Subcutaneous abdominal adipose tissue (tissue), 5 donors: ENCODE measurements around the gene UQCR10.
A peak's percentile ranks its signal among the peaks of the same experiment; 100 is the strongest.

ENCODE experiments used
- H3K27ac ChIP-seq: one replicate; pipeline ENCODE4 v1.7.0; 2013; ENCODE audit warnings: low read depth, mild to moderate bottlenecking, inconsistent platforms, low read length, moderate library complexity
- H3K27me3 ChIP-seq, 5 donors: one replicate each; pipeline ENCODE4 v1.7.0; 2013; ENCODE audit warnings: low read length in 5 of 5, inconsistent platforms in 1 of 5; ENCODE audit not compliant: control insufficient read depth in 5 of 5, insufficient read depth in 4 of 5
- H3K36me3 ChIP-seq, 5 donors: one replicate each; pipeline ENCODE4 v1.7.0; 2013; ENCODE audit warnings: low read length in 5 of 5; ENCODE audit not compliant: control insufficient read depth in 5 of 5, insufficient read depth in 5 of 5
- H3K4me1 ChIP-seq, 5 donors: one replicate each; pipeline ENCODE4 v1.7.0; 2013; ENCODE audit warnings: low read length in 5 of 5, mild to moderate bottlenecking in 3 of 5, moderate library complexity in 1 of 5; ENCODE audit not compliant: control insufficient read depth in 5 of 5, insufficient read depth in 5 of 5
- H3K4me3 ChIP-seq, 5 donors: one replicate each; pipeline ENCODE4 v1.7.0; 2013; ENCODE audit warnings: low read length in 5 of 5, low read depth in 1 of 5
- H3K9ac ChIP-seq, 5 donors: one replicate each; pipeline ENCODE4 v1.7.0; 2013; ENCODE audit warnings: low read length in 5 of 5, mild to moderate bottlenecking in 4 of 5, moderate library complexity in 3 of 5
- H3K9me3 ChIP-seq, 5 donors: one replicate each; pipeline ENCODE4 v1.7.0; 2013; ENCODE audit warnings: low read length in 5 of 5; ENCODE audit not compliant: control insufficient read depth in 5 of 5
- donor health status: healthy.
- donor health status: healthy.
- donor health status: healthy.
- donor health status: healthy.
- donor health status: healthy.

The UQCR10 gene

DNA sequence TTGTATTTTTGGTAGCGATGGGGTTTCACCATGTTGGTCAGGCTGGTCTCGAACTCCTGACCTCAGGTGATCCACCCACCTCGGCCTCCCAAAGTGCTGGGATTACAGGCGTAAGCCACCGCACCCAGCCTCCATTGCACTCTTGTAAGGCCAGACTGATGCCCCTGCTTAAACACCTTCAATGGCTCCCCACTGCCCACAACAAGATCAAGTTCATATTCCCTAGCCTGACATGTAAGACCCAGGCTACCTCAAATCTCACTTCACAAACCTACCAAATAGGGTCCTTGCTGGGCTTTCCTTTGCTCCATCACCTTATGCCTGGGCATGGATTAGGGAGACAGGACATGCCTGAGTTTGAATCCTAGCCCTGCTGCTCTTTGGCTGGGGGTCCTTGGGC, 13.1 kb downstream of the UQCR10 start:
- Histone ChIP-seq H3K9me3 (no peaks in the 10 kb centered on the region), H3K27me3 (no peaks in the 10 kb centered on the region), H3K36me3 (no peaks in the 10 kb centered on the region), H3K4me3 (no peak overlapping the region), H3K27ac (no peak overlapping the region), H3K9ac (no peak overlapping the region), H3K4me1 (peaks cover 10 to 45% (median 32%) of the 10 kb centered on the region in 5 donors)

DNA sequence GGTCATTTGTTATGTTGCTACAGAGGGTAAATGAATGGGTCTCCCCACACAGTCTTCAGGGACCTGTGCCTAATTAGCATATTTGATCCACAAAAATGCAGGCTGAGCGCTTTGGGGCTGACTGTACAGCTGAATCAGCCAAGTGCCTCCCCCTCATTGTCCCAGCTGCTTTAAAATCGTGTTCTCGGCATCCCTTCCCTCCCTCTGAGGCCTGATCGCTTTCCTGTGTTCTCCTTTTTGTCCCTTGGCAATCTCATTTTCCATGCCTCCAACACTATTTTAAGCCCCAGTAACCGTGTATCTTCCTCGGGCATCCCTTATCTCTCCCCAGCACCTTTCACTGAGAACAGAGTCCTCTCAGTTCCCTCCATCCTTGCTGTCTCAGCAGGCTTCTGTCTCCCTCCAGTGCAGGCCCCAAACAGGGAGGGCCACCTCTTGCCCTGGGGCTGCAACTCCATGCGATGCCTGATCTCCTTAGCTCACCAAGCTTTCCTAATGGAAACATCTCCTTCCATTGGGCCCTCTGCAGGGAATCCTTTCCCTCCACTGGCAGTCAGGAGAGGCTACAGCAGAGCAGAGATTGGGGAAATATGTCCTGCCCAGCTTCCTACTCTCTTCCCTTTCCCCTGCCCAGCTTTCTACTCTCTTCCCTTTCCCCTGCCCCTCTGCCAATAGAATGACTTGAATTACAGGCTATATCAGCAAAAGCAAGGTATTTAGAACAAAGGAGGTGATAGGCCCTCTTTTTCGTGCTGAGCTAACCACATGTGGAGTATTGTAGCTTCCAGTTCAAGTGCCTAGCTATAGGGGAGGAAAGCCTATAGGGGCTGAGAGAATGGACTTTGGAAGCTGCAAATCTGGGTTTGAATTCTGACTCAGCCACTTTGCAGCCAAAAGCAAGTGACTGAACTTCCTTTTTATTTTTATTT, 13.8 kb downstream of the UQCR10 start:
- no peaks in the 10 kb centered on the region for H3K9me3 ChIP-seq
- H3K4me3 ChIP-seq = peak overlapping the region in 1 of 5 donors; percentile 40
- H3K9ac ChIP-seq = no peak overlapping the region
- H3K27ac ChIP-seq = peak overlapping the region; percentile 60
- H3K36me3 ChIP-seq = no peaks in the 10 kb centered on the region
- H3K27me3 ChIP-seq = no peaks in the 10 kb centered on the region
- H3K4me1 ChIP-seq = peaks cover 10 to 45% (median 32%) of the 10 kb centered on the region in 5 donors

DNA sequence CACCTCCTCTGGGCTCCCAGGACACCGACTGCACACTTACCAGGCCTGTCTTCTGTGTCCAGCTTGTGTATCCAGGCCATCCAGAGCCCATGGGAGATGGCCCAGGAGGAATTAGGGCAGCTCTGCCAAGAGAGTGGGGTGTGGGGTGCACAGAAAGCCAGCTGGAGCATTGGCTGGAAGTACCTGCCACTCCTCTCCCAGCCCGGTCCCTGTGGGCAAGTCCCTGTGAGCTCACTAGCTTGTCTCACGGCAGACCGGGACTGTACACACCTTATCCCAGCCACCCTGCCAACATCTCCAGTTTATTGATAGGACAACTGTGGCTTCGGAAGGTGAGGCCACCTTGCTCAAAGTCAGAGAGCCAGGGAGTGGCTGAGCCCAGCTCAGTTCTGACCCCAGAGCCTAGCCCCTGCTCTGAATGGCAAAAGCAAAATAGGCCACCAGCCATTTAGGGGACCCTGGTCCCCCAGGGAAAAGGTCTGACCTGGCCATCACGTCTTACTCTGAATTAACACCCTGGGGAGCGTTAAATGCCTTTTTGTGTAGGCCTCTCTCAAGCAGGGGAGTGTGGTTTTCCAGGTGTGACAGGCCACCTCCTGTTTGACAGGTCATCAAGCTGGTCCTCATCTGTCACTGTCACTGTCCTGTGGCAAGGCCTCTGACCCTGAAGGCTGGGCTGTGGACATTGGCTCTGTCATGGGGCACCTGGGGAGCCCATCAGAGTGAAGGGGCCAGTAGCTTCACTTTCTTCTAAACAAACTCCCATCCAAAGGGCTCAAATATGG, 15.1 kb downstream of the UQCR10 start:
- Histone ChIP-seq H3K27ac (peak overlapping the region; percentile 18), H3K9ac (peak overlapping the region in 2 of 5 donors; percentile 27 to 65), H3K4me3 (no peak overlapping the region), H3K36me3 (peaks cover 0 to 5% (median 3%) of the 10 kb centered on the region in 5 donors), H3K27me3 (no peaks in the 10 kb centered on the region), H3K4me1 (peaks cover 10 to 45% (median 32%) of the 10 kb centered on the region in 5 donors), H3K9me3 (no peaks in the 10 kb centered on the region)

DNA sequence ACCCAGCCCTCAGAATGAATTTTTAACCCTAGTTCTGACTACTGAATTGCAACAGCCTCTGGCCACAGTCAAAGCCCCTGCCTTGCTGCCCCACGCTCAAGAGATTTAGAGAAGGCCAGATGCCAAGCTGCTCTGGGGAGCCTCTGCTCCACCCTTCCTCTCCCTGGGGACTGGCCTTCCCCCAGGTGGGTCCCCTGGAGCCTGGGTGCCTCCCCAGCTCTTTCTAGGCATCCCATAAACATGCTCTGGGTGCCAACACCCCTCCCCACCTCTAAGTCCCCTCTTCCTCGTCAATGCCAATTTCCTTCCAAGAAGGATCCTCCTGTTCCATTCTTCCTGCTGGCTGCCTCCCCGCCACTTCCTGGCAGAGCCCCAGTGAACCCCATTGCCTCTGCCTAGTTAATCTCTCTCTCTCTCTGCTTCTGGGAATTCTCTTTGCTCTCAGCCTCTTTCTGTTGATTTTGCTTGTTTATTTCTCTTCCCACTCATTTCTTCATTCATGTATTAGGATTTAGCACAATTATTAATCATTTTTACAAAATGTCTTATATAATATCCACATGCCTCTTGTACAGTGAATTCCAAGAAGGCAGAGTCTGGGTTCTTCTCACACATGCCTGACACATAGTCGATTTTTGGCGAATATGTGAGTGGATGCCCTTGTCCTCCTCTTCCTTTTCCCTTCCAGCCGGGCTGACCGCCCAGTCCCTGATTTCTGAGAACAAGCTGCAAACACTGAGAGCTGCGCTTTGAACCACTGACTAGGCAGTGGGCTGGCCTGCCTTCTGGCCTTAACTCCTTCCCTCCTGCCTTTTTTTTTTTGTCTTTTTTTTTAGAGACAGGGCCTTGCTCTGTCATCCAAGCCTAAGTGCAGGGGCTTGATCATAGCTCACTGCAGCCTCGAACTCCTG, 17.5 kb downstream of the UQCR10 start:
- peak overlapping the region in 4 of 5 donors; percentile 2 to 66 (median 56) for H3K9ac ChIP-seq
- no peaks in the 10 kb centered on the region for H3K27me3 ChIP-seq
- H3K27ac ChIP-seq = peak overlapping the region; percentile 94
- H3K4me3 ChIP-seq = peak overlapping the region in 1 of 5 donors; percentile 11
- H3K36me3 ChIP-seq = peaks cover 0 to 30% (median 26%) of the 10 kb centered on the region in 5 donors
- no peaks in the 10 kb centered on the region for H3K9me3 ChIP-seq
- H3K4me1 ChIP-seq = peaks cover 10 to 39% (median 30%) of the 10 kb centered on the region in 5 donors

DNA sequence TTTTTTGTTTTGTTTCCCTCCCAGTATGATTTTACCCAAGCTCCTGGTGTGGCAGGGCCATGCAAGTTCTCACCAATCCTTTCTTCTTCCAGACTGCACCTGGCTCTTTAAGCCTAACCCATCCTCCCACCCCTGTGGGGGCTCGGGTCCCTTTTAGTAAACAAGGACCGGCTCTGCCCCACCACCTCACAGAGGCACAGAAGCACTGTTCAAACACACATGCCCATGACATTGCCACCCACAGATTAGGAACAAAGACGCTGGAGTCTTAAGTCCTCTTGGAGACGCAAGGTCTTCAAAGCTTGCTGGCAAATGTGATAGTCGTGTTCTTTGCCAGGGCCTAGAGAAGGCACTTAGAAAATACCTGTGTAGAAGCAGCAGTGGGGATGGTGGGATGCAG, 18.9 kb downstream of the UQCR10 start:
- Histone ChIP-seq H3K9me3 (no peaks in the 10 kb centered on the region), H3K4me3 (no peak overlapping the region), H3K9ac (no peak overlapping the region), H3K4me1 (peaks cover 10 to 29% (median 24%) of the 10 kb centered on the region in 5 donors), H3K36me3 (peaks cover 0 to 43% (median 39%) of the 10 kb centered on the region in 5 donors), H3K27ac (no peak overlapping the region), H3K27me3 (no peaks in the 10 kb centered on the region)

DNA sequence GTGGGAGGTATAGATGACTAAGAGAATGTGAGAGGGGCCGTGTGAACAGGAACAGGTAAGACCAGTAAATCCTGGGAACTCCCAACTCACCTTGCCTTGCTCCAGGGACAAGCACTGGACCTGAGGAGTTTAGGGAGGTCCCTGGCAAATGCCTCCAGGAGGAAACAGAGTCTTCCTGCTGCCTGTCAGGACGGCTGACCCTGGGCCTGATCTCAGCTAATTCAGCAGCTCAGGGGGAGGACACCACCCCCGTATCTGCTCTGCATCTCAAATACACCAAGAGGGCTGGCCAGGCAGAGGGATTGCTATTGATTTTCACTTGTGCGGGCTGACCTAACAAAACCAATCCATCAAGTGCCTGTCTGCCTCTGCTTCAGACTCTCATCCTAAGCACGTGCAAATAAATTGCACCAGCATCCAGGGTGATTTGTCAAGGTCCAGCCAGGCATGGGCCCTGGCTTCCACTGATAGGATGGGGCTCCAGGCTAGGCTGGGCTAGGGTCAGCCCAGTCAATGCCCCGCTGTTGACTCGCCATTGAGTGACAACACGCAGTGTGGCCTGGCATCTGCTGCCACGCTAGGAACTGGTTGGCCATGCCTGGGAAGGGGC, 20.3 kb downstream of the UQCR10 start:
- H3K27ac ChIP-seq = peak overlapping the region; percentile 15
- H3K4me1 ChIP-seq = peaks cover 6 to 15% (median 13%) of the 10 kb centered on the region in 5 donors
- peaks cover 0 to 58% (median 52%) of the 10 kb centered on the region in 5 donors for H3K36me3 ChIP-seq

DNA sequence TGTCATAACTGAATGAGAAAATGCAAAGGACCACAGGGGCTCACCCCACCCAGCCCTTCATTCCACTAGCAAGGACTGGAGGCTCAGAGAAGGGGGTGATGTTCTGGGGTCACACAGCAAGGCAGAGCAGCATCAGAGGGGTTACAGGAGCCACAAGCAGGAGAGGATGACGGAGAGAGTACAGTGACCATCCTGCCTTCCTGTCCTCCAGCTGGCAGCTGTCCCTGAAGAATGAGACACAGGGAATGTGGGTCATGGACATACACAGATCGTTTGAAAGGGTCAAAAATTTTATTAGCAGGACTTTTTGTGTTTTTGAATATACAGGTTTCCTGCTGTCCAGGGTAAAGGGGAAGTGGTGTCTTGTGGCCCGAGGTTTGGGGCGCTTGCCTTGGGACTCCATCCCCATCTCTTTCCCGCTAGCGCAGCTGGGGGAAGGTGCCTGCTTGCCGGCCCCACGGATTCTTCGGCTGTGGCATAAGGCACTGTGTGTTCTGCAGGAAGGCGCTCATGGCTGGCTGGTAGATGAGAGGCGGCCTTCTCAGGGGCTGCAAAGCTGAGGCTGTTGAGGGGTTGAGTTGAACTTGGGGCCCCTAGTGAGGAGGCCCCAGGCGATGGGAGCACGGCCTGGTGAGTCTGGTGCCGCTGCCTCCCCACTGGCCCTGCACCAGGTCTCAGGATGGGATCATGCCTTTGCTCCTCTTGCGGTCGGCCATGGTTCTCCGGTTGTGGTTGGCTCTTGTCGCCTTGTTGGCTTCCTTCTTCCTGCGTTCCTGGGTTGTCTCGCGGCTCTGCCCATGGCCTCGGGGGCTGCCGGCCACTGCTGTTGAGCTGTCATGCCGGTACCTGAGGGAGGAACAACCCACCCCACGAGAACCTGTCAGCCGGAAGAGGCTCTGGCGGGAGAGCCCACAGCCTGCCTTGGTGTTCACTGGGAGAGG, 21.4 kb downstream of the UQCR10 start:
- Histone ChIP-seq H3K4me3 (no peak overlapping the region), H3K9me3 (no peaks in the 10 kb centered on the region), H3K27me3 (no peaks in the 10 kb centered on the region), H3K9ac (peak overlapping the region in 1 of 5 donors; percentile 5), H3K36me3 (peaks cover 0 to 69% (median 63%) of the 10 kb centered on the region in 5 donors), H3K27ac (no peak overlapping the region), H3K4me1 (peaks cover 6 to 14% (median 13%) of the 10 kb centered on the region in 5 donors)

More for the DNA sequence above, 20.3 kb downstream of the UQCR10 start:
- Histone ChIP-seq H3K27me3 (no peaks in the 10 kb centered on the region), H3K9ac (no peak overlapping the region), H3K9me3 (no peaks in the 10 kb centered on the region), H3K4me3 (no peak overlapping the region)

DNA sequence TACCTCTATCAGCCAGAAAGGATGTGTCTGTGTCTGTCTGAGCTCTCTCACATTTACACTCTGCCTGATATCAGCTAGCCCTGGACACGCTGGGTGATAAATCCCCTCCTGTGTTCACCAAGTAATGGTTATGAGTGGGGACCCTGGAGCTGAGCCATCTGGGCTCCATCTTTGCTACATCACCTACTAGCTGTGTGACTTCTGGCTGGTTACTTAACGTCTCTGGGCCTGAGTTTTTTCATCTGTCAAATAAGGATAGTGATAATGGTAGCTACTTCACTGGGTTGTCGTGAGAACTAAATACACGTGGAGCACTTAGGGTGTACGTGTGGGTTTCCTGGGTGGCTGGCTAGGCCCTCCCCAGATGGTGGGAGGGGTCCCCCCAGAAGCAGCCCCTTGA, 22.9 kb downstream of the UQCR10 start:
- no peak overlapping the region for H3K9ac ChIP-seq
- H3K36me3 ChIP-seq = peaks cover 3 to 79% (median 72%) of the 10 kb centered on the region in 5 donors
- no peak overlapping the region for H3K4me3 ChIP-seq
- H3K9me3 ChIP-seq = no peaks in the 10 kb centered on the region
- H3K27me3 ChIP-seq = no peaks in the 10 kb centered on the region
- no peak overlapping the region for H3K27ac ChIP-seq
- H3K4me1 ChIP-seq = peaks cover 0 to 4% (median 2%) of the 10 kb centered on the region in 5 donors
